Left lobe of liver (tissue), 2 donors: Measurements from ENCODE around the gene ANKRD39. TPM values are rescaled to one million over a fixed set of nuclear protein-coding genes. Genes with fewer than 3 reads are reported as not detected.
"Not testable (repeated sequence)": the region's sequence is repeated elsewhere in the genome, so short reads cannot be mapped to it uniquely, and the experiment has no call there.

Experiments
- ATAC-seq: fragments of 200-7000 bp; cut with Tn5 transposase; one replicate; pipeline ENCODE4 v1.9.1; 2020; ENCODE audit warnings: mild to moderate bottlenecking, moderate library complexity
- DNase-seq: peaks from one replicate; pipeline ENCODE4 v3.0.0-alpha.2; 2020; ENCODE audit warnings: low spot score
- total RNA-seq: library from RNA; stranded (reverse); gene quantifications from one replicate; pipeline ENCODE4 v1.2.1, GENCODE V29; 2021
- donor health status: DM: no; HTN: no; CAD: no; lungs with moderate emphysema.
- donor health status: DM: no; HTN: yes; CAD: no.

The ANKRD39 gene
- total RNA-seq, 1 donor from 2014 or later = 9.5 TPM

DNA sequence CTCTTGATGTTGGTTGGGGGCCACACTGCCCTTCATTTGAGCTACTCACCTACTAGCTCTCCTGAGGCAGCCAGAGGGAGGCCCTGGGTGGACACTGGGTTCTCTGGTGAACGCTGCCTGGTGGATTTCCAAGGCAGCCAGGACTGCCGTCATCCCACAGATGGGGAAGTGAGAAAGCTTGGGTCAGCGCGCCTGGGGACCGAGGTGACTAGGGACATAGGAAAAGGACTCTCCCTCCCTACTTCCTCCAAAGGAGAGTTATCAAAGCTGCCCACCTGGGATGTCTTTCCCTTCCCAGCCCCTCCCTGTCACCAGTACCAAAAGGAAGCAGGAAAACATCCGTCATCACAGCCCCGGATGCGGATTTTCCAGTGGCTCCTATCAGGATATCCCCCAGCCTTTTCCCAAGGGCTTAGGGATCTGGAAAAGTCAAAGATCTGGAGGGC lies 15.9 kb upstream of the ANKRD39 start:
- ATAC-seq = no peak

DNA sequence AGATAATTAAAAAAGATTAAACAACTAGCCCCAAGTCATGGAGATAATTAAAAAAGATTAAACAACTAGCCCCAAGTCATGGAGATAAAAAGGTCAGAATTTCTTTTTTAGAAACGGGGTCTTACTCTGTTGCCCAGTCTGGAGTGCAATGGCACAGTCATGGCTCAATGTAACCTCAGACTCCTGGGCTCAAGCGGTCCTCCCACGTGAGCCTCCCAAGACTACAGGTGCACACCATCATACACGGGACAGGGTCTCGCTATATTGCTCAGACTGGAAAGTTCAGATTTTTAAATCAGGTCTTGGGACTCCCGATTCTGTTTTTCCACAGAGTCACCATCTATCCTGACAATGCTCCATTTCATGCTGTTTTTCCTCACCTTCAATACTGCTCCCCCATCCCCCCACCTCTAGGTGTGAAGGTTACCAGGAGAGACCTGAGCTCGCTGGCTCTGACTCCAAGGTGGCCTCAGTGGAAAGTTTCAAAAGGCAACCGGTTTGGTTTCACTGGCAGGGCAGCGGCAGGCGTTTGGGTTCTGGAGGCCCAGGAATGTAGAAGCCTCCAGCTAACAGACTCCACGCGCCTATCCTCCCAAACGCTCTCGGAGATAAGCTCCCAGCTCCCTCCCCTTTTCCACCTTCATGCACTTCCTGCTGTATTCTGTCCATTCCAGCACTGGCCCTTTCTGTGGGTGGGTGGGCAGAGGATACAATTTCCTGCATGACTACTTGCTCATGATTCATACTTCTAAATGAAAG lies 15.0 kb upstream of the ANKRD39 start:
- no peak for DNase-seq
- ATAC-seq = no peak

More for the DNA sequence above, 15.9 kb upstream of the ANKRD39 start:
- DNase-seq = no peak

DNA sequence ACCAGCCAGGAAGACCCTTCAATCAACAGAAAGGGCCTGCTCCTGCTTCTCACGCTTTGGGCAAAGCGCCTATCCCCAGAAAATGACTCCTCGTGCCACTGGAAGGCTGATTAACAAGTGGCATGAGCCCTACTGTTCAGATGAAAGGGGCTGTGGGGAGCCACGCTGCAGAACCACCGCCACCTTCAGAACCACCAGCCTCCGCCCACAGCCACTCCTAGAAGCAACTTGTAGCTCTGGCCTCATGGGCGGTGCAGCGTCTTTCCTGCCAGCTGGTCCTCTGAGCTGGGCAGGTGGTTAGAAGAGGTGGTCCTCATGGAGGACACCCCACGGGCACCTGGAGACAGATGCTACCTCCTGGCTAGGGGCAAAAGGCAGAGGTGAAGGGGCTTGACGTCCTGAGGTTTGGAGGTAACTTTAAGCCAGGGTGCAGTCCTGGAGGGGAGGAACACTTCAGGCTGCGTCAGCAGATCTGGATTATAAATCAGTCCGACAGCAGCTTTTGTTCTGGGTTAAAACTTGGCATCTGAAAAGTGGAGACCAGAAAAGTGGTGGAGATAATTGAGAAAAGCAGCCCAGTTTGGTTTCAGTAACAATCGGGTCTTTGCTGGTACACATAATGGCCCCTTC lies 12.9 kb upstream of the ANKRD39 start:
- ATAC-seq = no peak
- DNase-seq = peak; percentile 50

DNA sequence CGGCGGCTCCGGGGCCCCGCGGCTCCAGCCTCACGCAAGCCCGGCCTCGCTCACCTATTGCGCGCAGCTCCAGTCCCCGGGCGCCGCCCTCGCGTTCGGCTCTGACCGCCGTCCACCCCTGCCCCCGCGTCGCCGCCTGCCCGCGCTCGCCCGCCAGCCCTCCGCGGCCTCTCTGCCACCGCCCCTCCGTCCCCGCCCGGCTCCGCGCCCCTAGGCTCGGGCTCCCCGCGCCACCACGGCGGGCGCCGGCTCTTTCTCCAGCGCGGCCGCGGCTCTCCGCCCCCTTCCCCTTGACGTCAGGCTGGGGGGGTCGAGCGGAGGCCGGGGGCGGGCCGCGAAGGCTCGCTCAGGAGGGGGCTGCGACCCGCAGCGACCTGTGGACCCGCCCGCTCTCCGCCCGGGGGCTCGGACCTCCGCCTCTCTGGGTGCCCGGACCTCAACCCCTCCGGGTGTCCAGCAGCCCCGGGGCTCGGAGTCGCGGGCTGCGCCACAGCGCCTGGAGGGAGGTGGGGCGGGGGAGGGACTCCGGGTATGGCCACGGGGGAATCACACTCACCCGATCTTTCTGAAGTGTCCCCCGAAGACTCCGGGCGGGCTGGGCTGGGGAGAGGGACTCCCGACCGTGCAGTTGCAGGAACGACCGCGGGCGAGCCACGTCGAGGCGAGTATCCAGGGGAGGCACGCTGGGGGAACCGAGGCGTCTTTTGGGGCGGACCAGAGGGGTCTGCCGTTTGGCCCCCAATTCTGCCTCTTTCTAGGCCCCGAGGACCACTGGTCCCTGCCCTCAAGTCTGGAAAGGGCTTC lies 12.2 kb upstream of the ANKRD39 start, which contains the start of gene SEMA4C:
Gene SEMA4C (minus strand): TSS at position 259 of the 804 bp plus-strand sequence. CDS start 2,194 bp downstream, outside the sequence.
- ATAC-seq (peak; percentile 58), DNase-seq (peak; percentile 70)

DNA sequence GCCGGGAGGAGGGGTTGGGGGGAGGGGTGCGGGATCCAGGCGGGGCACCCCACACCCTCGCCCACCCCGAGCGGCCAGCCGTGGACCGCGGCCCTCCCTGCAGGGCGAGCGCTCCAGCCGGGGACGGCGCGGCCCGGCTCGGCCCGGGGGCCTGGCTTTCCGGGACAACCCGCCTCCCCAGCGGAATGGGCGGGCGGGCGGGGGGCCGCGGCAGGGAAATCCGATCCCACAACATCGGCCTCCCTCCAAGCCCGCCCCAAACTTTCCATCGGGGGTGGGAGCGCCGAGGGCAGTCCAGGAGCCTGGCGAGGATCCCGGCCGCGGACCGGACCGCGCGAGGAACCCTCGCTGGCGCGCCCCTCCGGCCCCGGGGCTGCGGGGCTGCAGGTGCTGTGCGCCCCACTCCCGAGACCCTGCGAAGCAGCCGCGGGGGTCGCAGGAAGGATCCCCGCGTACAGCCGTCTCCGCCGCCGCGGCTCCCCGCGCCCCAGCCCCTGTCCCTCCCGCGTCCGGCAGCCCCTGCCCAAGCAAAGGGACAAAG lies 11.5 kb upstream of the ANKRD39 start:
- DNase-seq (peak; percentile 83), ATAC-seq (peak; percentile 47)

DNA sequence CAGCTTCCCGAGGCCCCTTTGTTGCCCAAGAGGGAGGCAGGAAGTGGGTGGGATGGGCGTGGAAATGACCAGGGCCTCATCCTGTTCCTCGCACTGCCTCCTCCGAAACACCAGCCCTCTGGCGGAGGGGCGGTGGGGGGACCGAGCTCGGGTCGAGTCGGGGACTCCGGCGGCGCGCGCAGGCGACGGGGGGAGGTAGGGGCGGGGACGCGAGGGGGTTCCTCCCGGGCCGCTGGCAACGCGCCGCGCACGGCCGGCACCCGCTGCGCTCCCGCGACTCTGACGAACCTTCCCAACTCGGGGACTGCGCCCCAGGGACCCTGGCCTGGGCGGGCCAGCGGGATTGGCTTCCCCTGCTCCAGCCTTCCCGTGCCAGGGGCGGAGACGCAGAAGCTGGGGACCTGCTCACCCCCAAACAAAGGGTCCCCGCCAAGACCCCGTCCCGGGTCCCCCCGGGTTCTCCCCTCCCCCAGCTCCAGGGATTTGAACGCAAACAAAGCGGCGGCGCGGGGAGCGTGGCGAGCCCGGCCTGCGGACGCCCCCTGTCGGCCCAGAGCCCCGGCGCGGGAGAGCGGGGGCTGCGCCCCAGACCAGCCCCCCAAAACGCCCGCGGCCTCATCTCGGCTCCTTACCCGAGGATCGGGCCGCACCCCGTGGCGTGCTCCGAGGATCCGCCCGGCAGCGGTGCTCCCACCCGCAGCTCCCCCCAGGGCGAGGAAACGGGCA lies 10.9 kb upstream of the ANKRD39 start:
- DNase-seq (peak; percentile 88), ATAC-seq (peak; percentile 72)

DNA sequence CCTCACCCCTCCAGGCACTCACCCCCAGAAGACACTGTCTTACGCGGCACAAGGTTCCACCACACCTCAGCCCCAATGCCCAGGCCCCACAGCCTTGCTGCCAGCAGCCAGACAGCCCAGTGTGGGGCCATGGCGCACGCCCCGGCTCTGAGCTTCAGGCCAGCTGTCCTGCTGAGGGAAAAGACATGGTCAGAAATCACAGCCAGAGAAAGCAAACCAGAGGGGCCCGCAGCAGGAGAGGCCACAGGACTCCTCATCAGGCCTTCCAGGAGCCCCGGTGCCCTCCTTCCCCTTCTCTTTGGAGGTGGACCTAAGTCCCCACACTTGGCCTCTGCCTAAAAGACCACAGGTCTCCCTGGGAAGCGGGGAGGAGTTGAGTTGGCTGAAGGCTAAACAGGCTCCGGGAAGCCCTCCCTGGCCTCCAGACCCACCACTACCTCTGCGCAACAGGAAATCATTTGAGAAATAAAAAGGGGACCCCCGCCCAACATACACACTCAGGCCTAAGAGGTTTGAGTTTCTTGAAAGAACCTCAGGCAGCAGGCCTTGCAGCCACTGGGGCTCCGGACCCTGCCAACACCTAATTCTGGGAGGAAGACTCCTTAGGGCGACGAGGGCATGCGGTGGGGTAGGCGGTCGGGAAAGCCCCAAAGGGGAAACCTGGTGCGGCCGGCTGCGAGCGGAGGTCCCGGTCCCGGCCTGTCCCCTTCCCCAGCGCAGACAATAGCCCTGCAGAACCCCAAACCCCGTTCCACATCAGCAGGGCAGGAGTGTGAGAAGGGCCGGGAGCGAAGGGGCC lies 10.1 kb upstream of the ANKRD39 start:
- ATAC-seq = no peak

DNA sequence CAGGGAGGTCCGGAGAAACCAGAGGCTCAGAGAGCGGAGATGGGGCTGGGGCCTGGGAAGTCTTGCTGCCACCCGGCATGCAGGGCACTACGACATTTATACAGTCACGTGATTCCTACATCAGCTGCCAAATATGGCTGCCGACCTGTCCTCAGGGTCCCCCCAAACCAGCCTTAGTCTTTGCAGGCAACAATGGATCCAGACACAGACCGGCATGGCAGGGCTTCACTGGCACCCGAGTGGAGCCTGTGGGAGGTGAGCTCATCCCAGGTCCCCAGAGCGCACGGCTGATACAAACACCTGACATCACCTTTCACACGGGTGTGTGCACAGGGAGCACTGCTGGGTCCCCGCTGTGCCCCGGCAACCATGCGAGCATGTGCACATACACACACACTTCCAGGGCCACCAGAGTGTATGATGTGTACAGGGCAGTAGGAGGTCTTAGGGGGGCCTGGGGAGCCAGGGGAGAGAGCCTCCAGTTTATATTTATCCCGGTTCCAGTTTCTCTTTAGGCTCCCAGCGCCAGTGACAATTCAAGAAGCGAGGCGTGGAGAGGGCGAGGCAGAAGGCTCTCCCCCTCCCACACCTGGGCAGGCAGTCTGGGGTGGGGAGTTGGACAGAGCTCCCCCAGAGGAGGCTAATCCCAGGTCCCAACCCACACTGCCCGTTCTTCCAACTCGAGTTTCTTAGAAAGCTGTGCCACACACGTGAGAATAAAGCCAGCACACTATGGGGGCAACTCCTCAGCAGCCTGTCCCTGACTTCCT lies 9.4 kb upstream of the ANKRD39 start:
- DNase-seq = no peak
- ATAC-seq = no peak

More for the DNA sequence above, 10.1 kb upstream of the ANKRD39 start:
- DNase-seq = peak; percentile 47

DNA sequence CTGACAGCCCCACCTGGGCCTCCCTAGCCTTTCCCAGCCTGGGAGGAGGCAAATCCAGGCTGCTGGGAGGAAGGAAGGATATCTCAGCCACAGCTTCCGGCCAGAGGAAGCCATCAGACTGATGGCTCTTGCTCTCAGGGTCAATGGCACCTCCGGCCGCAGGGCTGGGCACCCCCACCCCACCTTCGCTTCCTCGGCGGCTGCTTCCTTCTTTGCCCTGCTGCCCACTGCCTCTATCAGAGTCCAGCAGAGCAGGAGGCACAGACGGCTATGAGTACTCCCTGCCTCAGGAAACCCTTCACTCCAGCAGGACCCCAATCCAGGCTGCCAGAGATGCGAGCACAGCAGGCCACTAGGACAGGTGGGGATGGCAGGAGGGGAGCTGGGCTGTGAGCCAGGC lies 8.8 kb upstream of the ANKRD39 start:
- no peak for ATAC-seq

DNA sequence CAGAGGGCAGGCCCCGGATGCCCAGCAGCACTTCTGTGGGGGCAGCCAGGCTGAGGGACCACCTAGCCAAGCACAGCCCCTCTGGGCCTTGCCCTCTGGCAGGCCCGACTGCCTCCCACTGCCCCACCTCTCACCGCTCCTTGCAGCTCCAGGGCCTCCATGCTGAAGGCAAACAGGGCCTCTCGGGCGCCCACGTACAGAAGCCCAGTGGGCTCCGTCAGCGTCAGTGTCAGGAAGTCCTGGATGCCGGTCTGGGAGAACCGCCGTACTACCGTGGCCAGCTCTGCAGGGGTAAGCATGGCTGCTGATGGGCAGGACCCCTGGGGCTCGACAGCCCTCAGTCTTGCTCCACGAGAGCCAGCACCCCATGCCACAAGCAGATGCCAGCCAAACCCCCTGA lies 8.3 kb upstream of the ANKRD39 start:
- DNase-seq (no peak), ATAC-seq (no peak)

More for the DNA sequence above, 8.8 kb upstream of the ANKRD39 start:
- DNase-seq = peak; percentile 48

DNA sequence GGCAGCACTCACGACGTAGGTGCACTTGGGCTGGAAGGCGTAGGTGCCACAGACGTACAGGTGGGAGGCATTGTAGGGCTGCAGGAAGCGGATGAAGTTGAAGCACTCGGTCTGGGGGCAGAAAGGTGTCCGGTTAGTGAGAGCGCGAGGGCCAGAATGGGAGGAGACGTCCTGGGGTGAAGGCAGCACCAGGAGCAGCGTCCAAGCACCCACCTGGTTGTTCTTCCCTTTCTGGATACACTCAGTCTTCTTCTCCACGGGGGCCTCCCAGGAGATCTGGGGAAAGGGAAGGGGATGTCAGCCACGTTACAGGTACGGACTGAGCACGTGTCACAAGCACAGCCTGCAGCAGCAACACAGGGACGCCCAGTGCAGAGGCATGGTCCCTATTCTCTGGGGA lies 7.8 kb upstream of the ANKRD39 start:
- DNase-seq (no peak), ATAC-seq (no peak)

DNA sequence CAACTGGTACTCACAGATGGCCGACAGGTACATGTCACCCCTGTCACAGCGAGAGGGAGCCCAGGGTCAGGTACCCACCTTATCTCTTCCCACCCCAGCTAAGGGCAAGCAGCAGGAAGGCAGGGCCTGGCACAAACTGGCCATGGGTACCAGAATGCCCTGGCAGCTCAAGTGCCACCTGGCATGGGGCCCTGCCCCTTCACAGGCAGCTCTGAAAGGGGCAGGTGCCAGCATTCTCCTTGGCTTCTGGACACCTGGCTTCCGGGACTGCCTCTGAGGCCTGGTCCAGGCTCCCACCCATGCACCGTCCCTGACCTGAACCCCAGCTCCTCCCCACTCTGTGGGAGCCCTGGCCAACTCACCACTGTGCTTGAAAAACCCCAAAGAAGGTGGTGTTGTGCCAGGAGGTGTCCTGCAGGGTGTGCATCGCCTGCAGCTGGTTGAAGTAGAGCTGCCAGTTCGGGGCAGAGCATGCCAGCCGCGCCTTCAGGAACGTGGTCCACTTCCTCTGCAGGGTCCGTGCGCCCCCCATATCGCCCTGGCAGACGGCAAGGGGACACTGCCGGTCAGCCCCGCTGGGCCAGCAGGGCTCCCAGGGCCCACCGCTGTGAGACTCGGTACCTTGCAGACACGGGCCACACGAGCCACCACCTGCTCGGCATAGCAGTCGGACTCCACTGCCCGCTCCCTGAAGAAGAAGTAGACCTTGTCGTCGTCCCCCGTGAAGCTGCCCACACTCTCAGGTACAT lies 6.7 kb upstream of the ANKRD39 start:
- peak; percentile 43 for ATAC-seq

DNA sequence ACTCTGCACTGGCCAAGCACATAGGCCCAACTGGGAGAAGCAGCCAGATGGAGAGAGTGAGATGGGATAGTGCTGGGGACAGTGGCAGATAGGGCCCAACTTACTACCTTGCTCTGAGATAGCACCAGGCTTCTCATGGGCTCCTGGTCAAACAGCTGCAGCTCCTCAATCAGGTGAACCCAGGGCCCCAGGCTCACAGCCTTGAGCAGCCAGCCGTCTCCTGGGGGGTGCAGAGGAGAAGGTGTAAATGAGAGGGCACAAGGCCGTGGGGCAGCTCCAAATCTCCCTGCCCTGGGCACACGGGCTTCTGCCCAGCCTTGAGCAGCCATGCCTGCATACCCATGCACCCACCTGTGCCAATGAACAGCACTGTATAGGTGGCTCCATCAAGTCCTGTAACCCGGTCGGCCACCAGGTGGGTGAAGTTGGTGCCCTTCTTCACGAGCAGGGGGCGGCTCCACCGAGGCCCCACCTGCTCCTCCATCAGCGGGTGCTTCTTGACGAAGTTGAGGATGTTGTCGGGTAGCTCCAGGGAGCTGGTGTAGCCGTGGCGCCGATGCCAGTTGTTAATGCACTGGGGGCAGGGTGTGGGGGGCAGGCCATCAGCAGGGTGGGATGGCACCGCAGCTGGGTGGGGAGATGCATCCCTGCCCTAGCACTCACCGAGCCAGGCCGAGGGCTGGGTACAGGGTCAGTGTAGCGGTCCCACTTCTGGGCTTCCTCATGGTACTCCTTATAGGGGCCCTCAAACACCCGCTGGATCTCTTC lies 5.9 kb upstream of the ANKRD39 start:
- DNase-seq = no peak
- no peak for ATAC-seq

More for the DNA sequence above, 6.7 kb upstream of the ANKRD39 start:
- peak; percentile 88 for DNase-seq

DNA sequence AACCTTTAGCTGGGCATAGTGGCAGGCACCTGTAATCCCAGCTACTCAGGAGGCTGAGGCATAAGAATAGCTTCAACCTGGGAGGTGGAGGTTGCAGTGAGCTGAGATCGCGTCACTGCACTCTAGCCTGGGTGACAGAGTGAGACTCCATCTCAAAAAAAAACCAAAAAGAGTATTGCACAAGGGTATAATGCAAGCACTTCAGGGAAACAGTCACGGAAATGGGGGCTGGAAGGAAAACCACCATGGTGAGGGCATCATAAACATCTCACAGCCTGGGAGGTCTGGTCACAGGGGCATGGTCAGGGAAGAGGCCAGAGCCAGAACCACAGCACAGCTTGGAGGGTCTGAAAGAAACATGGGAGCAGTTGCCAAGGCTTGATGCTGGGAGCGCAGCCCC lies 5.2 kb upstream of the ANKRD39 start:
- DNase-seq, ATAC-seq: not testable (repeated sequence)

DNA sequence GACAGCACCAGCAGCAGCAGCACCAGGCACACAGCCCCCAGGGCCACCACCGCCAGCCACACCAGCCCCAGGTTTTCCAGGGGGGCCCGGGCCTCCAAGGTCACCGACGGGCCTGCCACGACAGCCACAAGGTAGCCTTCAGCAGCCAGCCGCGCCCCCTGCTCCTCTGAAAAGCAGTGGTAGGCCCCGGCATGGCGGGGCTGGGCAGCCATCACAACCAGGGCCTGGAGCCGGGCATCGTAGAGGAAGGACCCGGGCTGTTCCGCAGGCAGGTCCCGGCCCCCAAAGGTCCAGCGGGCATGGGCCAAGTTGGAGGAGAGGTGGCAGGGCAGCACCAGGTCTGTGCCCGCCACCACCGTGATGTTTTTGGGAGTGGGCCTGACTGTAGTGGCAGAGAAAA lies 3.3 kb upstream of the ANKRD39 start:
- ATAC-seq = no peak
- peak; percentile 45 for DNase-seq

DNA sequence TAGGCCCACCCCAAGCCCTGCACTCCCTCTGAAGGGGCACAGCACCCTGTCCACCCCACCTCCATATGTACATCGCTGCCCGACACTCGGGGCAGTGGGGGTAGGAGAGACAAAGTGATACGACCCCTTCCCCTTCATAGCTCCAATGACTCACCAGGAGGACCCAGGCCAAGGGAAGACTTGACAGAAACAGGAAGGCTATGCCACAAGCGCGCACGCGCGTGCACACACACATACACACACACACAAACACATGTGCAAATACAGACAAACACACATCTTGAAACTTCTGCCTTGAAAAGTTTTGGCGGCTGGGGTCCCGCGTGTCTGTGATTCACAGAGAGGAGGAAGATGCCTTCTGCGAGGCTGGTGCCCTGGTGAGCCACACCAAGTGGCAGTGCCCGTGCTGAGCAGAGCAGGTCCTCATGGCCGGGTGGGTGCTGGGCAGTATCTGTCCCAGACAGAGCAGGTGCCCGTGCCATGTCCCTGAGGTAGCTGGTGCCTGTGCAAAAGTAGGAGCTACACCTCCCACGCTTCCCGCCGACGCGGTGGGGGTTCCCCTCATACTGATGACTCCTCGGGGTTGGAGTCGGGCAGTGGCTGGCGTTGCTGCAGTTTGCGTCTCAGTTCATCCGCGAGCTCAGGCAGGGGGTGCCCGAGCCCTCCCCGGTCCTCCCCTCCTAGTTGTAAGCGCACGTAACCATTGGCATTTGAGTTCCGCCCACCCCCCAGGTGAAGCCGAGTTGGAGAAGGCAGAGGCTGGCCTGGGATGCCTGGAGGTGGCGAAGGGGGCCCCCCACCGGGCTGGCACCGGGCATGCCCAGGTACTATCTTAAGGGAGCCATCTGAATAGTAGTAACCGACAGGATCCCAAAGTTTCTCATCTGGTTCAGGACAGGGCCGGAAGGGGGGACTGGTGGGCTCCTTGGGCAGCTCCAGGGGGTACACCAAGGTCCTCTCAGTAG lies 2.5 kb upstream of the ANKRD39 start:
- DNase-seq = peak; percentile 51

More for the DNA sequence above, 2.5 kb upstream of the ANKRD39 start:
- ATAC-seq = no peak
